SH-SY5Y (cell line): ENCODE results near the gene KLHL17.

Experiments used
- GATA2 ChIP-seq: IDR thresholded peaks from 2 replicates; pipeline ENCODE4 v1.6.1; 2011; ENCODE audit warnings: mild to moderate bottlenecking, low read depth, low read length
- GATA3 ChIP-seq: IDR thresholded peaks from 2 replicates; pipeline ENCODE4 v1.6.1; 2011; ENCODE audit warnings: low read depth, mild to moderate bottlenecking, low read length, moderate library complexity

DNA sequence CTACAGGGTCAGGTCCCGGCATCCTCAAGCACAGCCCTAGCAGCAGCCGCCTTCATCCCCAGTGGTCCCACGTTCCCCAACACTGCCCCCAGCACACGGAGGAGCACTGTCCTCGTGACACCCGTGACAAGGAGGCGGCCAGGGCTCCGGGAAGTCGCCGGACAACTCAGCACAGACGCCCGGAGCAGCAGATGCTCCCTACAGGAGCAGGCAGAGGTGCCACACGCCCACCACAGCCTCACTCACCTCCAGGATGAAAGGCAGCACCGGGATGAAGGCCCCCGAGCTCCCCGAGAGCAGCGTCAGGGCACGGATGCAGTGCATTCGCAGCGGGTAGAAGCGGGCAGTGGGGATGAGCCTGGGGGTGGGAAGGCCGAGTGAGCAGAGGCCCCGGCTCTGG, 9.5 kb upstream of the KLHL17 start:
- TF ChIP-seq GATA2: no peak
- no peak for TF ChIP-seq GATA3
